ENCODE data around the gene GABPA.

GRCh38 chr21:25760677-25761076, 25.9 kb downstream of the GABPA start:
- TF ChIP-seq CTCF (tag by site-specific recombination; IDR thresholded peaks at IDR 0.05) (no peak), MYNN (tag by site-specific recombination; IDR thresholded peaks at IDR 0.05; ENCODE audit: borderline replicate concordance) (no peak), ZSCAN5A (tag by site-specific recombination; IDR thresholded peaks at IDR 0.05) (no peak), YY1 (tag by site-specific recombination; IDR thresholded peaks at IDR 0.05) (no peak), ZSCAN16 (tag by site-specific recombination; IDR thresholded peaks at IDR 0.05) (no peak), ZBTB20 (tag by site-specific recombination; IDR thresholded peaks at IDR 0.05) (no peak), ZNF555 (tag by site-specific recombination; conservative IDR thresholded peaks at IDR 0.05) (no peak), ZNF248 (tag by site-specific recombination; IDR thresholded peaks at IDR 0.05) (no peak), ZNF549 (tag by site-specific recombination; IDR thresholded peaks at IDR 0.05) (no peak), HOXD13 (CRISPR knock-in tag; IDR thresholded peaks at IDR 0.05; ENCODE audit: borderline replicate concordance) (no peak), ZNF280C (tag by site-specific recombination; IDR thresholded peaks at IDR 0.05) (no peak), GLI4 (tag by site-specific recombination; IDR thresholded peaks at IDR 0.05) (no peak), ZNF133 (tag by site-specific recombination; IDR thresholded peaks at IDR 0.05) (no peak)

Measured in HEK293 (cell line).